VCaP (cell line): Measurements from ENCODE around the gene GRM7.

Experiments
- H3K27ac ChIP-seq: fragments of 450-650 bp; 2 replicates; pipeline ENCODE4 v1.5.1; 2017
- TF ChIP-seq, protein P1 (sequence below): fragments of 450-650 bp; conservative IDR thresholded peaks from 2 replicates; pipeline ENCODE4 v1.5.1; 2017; ENCODE audit warnings: mild to moderate bottlenecking, moderate library complexity

GRM7 gene

DNA sequence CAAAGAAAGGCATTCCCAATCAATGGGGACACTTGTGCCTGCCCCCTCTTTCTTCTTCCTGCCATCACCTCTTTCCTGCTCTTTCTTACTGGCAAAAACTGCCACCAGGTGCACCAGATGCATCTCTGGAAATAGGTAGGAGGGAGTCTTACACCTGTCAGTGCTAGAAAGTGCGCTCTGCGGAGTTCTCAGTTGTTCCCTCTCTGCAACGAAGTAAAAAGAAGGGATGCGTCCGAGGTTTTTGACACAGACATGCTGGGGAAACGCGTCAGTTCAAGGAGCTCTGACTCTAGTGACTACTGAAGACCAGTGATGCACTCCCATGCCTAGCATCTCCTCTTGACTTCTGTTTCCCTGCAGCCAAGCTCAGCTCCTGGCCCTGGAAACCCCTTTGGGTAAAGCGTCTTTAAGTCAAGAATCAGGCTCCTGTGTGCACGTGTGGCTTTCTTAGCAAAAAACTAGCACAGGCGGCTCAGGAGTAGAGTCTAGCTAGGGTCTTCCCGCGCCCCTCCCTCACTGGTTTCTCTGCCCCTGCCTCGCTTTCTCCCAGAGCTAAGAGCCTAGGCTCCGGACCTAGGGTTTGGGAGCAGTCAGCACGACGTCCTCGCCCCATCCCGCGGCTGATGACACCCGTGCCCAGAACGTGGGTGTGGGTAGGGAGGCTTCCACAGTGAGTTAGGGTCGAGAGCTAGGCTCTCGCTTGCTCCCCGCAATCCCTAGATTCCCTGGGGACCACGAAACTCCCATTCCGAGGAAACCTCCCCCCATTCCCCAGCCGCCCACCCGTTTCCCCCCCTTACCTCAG is 564 bp upstream of the GRM7 start:
- no peak overlapping the region for H3K27ac ChIP-seq
- TF ChIP-seq, protein P1, sequence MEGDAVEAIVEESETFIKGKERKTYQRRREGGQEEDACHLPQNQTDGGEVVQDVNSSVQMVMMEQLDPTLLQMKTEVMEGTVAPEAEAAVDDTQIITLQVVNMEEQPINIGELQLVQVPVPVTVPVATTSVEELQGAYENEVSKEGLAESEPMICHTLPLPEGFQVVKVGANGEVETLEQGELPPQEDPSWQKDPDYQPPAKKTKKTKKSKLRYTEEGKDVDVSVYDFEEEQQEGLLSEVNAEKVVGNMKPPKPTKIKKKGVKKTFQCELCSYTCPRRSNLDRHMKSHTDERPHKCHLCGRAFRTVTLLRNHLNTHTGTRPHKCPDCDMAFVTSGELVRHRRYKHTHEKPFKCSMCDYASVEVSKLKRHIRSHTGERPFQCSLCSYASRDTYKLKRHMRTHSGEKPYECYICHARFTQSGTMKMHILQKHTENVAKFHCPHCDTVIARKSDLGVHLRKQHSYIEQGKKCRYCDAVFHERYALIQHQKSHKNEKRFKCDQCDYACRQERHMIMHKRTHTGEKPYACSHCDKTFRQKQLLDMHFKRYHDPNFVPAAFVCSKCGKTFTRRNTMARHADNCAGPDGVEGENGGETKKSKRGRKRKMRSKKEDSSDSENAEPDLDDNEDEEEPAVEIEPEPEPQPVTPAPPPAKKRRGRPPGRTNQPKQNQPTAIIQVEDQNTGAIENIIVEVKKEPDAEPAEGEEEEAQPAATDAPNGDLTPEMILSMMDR, result no peak

DNA sequence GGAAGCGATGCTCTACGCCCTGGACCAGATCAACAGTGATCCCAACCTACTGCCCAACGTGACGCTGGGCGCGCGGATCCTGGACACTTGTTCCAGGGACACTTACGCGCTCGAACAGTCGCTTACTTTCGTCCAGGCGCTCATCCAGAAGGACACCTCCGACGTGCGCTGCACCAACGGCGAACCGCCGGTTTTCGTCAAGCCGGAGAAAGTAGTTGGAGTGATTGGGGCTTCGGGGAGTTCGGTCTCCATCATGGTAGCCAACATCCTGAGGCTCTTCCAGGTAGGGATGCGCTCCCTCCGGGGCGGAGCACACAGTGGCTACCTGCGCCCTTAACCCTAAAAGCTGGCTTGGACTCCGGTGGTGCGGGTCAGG is 698 bp downstream of the GRM7 start:
- TF ChIP-seq, protein P1, result no peak
- no peak overlapping the region for H3K27ac ChIP-seq

DNA sequence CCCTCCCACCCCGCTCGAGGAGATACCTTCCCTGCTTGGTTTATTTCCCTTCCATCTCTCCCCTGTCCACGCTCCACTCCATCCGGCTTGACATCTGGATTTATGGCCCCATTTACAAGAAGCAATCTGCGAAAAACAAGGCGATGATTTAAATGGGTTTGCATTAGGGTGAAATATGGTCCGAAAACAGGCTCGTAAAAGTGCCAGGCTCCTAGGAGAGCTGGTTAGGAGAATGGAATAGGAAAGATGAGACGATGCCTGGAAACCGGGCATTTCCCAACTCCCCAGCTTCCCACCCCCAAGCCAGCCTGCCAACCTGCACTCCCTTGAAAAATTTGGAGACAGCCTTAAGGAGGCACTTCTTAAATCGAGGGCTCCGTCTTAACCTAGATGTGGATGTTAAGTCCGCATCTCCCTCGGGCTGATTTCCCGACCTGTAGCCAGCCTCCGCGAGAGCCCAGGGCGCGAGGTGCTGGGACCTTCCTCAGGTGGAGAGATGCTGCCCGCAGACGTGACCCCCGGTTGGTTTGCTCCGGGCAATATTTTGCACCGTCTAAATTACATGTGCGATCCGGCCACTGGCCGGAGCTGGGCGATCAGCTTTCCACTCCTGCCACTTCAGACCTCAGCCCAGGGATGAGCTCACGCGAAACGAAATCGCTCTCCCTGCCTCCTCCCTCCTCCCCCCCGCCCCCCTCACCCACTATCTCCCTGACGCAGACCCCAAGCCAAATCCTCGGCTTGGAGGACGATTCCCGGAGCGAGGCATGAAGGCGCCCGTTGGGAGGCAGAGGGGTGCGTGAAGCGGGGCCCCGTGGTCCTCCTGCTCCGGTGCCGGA is 1.3 kb downstream of the GRM7 start:
- TF ChIP-seq, protein P1, result no peak
- H3K27ac ChIP-seq, result no peak overlapping the region

DNA sequence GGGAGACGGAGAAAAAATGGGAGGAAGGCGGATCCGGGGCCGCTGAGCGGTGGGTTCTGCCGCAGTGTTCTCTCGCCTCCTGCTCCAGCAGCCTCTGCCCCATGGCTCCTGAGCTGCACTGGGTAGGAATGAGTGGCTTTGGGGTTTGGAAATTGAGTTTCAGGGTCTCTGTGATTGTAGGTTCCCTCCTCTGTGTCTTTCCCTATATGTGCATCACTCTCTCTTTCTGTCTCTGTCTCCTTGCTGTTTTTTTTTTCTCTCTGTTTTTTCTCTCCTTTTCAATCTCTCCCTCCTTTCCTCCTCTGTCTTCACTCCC is 1.9 kb downstream of the GRM7 start:
- TF ChIP-seq, protein P1, result no peak
- H3K27ac ChIP-seq, result no peak overlapping the region

DNA sequence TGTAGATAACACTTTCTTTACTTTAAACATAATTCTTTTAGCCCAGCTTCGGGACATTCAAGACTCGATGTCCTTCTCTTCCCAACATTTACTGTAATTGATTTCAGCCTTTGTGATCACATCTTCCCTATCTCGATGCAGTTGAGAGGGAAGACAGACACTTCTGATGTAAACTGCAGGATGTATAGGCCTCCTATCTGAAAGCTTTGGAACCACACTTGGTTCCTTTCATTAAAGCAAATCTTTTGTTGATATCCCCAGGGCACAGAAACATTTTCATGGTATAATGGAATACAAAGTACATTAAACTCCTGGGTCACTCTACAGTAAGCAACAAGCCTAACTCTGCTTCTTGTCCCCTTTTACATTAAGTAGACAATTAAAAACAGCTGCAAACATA is 6.4 kb downstream of the GRM7 start:
- TF ChIP-seq, protein P1, result no peak
- no peak overlapping the region for H3K27ac ChIP-seq

DNA sequence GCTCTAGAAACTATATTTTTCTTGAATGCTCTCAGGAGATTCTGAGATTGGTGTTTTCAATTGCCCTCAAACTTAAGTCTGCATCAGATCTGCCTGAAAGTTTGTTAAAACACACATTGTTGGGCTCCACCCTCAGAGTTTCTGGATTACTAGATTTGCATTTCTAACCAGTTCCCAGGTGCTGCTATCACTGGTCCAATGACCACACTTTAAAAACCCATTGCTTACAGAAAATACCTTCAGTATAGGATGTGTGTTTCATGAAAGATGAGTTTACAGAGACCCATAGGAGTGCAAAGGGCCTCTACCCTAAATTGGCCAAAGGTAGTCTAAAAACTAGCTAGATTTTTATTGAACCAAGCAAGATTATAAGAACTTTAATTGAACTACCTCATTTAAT is 17.8 kb downstream of the GRM7 start:
- TF ChIP-seq, protein P1, result no peak
- no peak overlapping the region for H3K27ac ChIP-seq

DNA sequence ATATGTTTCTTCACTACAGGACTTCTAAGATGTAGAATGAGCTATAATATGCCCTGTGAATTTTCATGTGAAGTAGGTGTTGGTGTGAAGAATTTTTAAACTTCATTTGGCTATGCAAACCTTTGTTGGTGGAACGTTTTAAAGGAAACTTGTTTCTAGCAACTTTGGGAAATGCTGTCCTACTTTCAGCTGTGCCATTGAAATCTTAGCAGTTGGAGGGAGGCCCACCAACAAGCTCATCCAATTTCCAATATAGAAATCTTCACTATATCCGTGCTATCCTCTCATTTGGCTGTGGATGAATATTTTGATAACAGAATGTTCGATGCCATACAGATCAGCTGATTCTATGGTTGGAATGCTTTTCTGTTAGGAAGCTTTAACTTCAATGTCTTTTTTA is 51.3 kb downstream of the GRM7 start:
- H3K27ac ChIP-seq, result no peak overlapping the region
- TF ChIP-seq, protein P1, result no peak
